Endodermal cell (in vitro differentiated cells): ENCODE results near the gene CES3. TPM values are rescaled to one million over a fixed set of nuclear protein-coding genes. Genes with fewer than 3 reads are reported as not detected.

Experiments
- DNase-seq: peaks from one replicate; pipeline ENCODE4 v3.0.0-alpha.2; 2017
- H3K27ac ChIP-seq: 2 replicates; pipeline ENCODE4 v1.5.1; 2013; ENCODE audit warnings: mild to moderate bottlenecking, low read depth, low read length, moderate library complexity
- H3K27me3 ChIP-seq: 2 replicates; pipeline ENCODE4 v1.6.1; 2013; ENCODE audit warnings: mild to moderate bottlenecking, low read length, moderate library complexity; ENCODE audit not compliant: insufficient read depth, control insufficient read depth, poor library complexity, severe bottlenecking
- H3K36me3 ChIP-seq: 2 replicates; pipeline ENCODE4 v1.7.0; 2013; ENCODE audit warnings: mild to moderate bottlenecking, low read length, moderate library complexity; ENCODE audit not compliant: control insufficient read depth, insufficient read depth
- H3K4me1 ChIP-seq: one replicate; pipeline ENCODE4 v1.7.0; 2013; ENCODE audit warnings: low read length; ENCODE audit not compliant: control insufficient read depth, insufficient read depth
- H3K4me3 ChIP-seq: 2 replicates; pipeline ENCODE4 v1.5.1; 2013; ENCODE audit warnings: mild to moderate bottlenecking, low read length, moderate library complexity
- H3K9ac ChIP-seq: 2 replicates; pipeline ENCODE4 v1.6.1; 2013; ENCODE audit warnings: mild to moderate bottlenecking, low read length, moderate library complexity; ENCODE audit not compliant: poor library complexity, severe bottlenecking; ENCODE audit errors: extremely low read depth
- H3K9me3 ChIP-seq: 2 replicates; pipeline ENCODE4 v1.6.1; 2013; ENCODE audit warnings: mild to moderate bottlenecking, low read length, moderate library complexity; ENCODE audit not compliant: control insufficient read depth
- H3K27ac Mint-ChIP-seq: 2 replicates; pipeline ENCODE4 v1.8.0; 2020; ENCODE audit warnings: mixed read lengths
- H3K27me3 Mint-ChIP-seq: 2 replicates; pipeline ENCODE4 v1.8.0; 2021; ENCODE audit warnings: mild to moderate bottlenecking, mixed read lengths; ENCODE audit not compliant: insufficient read depth
- H3K36me3 Mint-ChIP-seq: 2 replicates; pipeline ENCODE4 v1.8.0; 2020; ENCODE audit warnings: low read depth, mixed read lengths
- H3K4me1 Mint-ChIP-seq: 2 replicates; pipeline ENCODE4 v1.8.0; 2020; ENCODE audit warnings: mixed read lengths
- H3K4me3 Mint-ChIP-seq: 2 replicates; pipeline ENCODE4 v1.8.0; 2020; ENCODE audit warnings: mild to moderate bottlenecking, moderate library complexity, mixed read lengths
- H3K9me3 Mint-ChIP-seq: 2 replicates; pipeline ENCODE4 v1.8.0; 2020; ENCODE audit warnings: mild to moderate bottlenecking, mixed read lengths
- WGBS, 2 experiments: methylation state at CpG; one replicate each; pipeline versions ENCODE4 v1.1.5 to v1.1.7; 2013; ENCODE audit warnings: missing lambda C conversion rate in 2 of 2, mixed read lengths in 1 of 2; ENCODE audit not compliant: insufficient coverage in 1 of 2, insufficient read length in 1 of 2; 5-methylcytosine and 5-hydroxymethylcytosine counted together
- total RNA-seq, 2 donors: library from RNA; stranded (reverse); fragmentation: NEBNext Ultra II Directional in 1 of 2; extraction: Animal tissue kit (Norgen Biotek cat#: 25700) in 1 of 2; gene quantifications; 2 replicates in 1 of 2; 3 replicates in 1 of 2; pipeline ENCODE4 v1.2.1, GENCODE V29; 2021
- TF ChIP-seq, protein P1 (sequence below): fragments of 200-600 bp; sonication (generic); conservative IDR thresholded peaks from 2 replicates; pipeline ENCODE4 v1.5.0; 2021; ENCODE audit warnings: antibody characterized with exemption, mild to moderate bottlenecking

CES3 gene
- total RNA-seq, 2 donors from 2014 or later, result 2.7 to 3.8 TPM

DNA sequence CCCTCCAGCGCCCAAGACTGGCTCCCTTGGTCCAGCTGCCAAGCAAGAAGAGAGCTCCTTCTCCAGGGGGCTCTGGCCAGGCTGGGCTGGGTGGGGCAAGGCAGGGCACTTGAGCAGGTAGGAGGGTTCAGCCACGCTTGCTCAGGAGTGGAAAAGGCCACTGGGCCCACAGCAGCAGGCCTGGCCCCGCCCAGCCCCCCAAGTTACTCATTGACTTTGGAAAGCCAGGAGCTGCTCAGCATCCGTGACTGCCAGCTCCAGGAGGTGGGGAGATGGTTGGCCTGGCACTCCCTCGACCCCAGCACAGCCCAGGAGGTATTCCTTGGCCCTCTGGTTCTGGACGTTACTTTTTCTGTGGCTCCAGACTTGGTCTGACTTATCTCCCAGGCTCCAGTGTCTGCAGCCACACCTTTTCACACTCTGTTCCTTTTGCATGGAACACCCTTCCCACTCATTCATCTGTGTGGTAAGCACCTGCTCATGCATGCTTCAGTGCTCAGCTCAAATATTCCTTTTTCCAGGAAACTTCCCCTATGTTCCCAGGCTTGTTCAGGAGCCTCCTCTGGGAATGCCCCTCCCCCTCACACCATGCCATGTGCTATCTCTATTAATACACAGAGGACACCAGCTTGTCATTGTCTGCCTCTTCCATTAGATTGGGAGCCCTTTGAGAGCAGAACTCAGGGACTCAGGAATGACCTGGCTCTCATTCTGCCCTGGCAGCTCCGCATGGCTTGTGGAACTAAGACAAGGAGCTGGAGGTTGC is 42.1 kb upstream of the CES3 start, which contains the start of gene CDH16:
CDH16 (minus strand) TSS at position 83 of the 766 bp plus-strand sequence. CDS start 820 bp downstream, outside the sequence.
- Histone ChIP-seq H3K27ac (no peak within 1 kb of the TSS), H3K9ac (no peak within 1 kb of the TSS), H3K36me3 (no peaks in the 10 kb centered on the region), H3K4me1 (no peaks in the 10 kb centered on the region), H3K27me3 (peaks cover 40% of the 10 kb centered on the region), H3K9me3 (no peaks in the 10 kb centered on the region), H3K4me3 (no peak within 1 kb of the TSS)
- no peak within 1 kb of the TSS for H3K27ac Mint-ChIP-seq
- TF ChIP-seq, protein P1, sequence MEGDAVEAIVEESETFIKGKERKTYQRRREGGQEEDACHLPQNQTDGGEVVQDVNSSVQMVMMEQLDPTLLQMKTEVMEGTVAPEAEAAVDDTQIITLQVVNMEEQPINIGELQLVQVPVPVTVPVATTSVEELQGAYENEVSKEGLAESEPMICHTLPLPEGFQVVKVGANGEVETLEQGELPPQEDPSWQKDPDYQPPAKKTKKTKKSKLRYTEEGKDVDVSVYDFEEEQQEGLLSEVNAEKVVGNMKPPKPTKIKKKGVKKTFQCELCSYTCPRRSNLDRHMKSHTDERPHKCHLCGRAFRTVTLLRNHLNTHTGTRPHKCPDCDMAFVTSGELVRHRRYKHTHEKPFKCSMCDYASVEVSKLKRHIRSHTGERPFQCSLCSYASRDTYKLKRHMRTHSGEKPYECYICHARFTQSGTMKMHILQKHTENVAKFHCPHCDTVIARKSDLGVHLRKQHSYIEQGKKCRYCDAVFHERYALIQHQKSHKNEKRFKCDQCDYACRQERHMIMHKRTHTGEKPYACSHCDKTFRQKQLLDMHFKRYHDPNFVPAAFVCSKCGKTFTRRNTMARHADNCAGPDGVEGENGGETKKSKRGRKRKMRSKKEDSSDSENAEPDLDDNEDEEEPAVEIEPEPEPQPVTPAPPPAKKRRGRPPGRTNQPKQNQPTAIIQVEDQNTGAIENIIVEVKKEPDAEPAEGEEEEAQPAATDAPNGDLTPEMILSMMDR, result no peak
- 85 to 91% methylated on average over 5 to 7 of the region's 7 CpGs for WGBS, 2 experiments
- H3K36me3 Mint-ChIP-seq, result no peaks in the 10 kb centered on the region
- no peak within 1 kb of the TSS for H3K4me3 Mint-ChIP-seq
- no peaks in the 10 kb centered on the region for H3K9me3 Mint-ChIP-seq
- no peaks in the 10 kb centered on the region for H3K4me1 Mint-ChIP-seq
- H3K27me3 Mint-ChIP-seq, result peaks cover 50% of the 10 kb centered on the region
- no peak for DNase-seq

DNA sequence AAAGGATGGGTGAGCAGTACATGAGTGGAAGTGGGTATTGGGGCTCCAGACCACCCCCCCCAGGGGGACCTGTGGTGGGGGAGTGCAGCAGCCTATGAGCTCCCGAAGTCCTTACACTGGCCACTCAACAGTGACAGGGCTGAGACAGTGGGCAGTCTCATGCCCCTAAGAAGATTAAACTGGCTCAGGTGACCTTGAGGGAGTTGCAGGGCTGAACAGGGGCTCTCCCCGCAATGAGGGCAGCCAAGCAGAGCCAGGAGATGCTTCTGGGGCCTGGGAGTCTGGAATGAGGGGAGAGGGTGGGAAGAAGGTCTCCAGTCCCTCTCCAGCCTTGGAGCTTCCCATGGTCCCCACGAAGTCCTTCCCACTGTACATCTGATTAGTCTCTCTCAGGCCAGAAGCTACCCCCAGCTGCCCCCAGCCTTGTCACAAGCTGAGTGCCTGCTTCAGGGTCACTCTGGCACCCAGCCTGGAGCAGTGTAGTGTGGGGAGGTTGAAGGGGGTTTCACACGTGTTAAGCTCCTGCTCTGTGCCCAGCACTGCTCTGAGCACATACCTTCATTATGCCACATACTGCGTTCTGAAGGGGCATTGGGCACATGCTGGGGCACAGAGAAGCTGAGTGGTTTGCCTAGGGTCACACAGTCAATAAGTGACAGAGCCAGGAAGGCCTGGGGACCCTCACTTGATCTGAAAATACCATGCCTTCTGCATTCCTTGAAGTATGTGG is 41.3 kb upstream of the CES3 start:
- TF ChIP-seq, protein P1, result no peak
- Histone ChIP-seq H3K27me3 (peaks cover 45% of the 10 kb centered on the region), H3K9ac (no peak overlapping the region), H3K4me3 (no peak overlapping the region), H3K27ac (no peak overlapping the region), H3K9me3 (no peaks in the 10 kb centered on the region), H3K36me3 (no peaks in the 10 kb centered on the region), H3K4me1 (no peaks in the 10 kb centered on the region)
- Mint-ChIP-seq H3K36me3 (no peaks in the 10 kb centered on the region), H3K4me1 (no peaks in the 10 kb centered on the region), H3K27ac (no peak overlapping the region), H3K27me3 (peaks cover 58% of the 10 kb centered on the region), H3K9me3 (no peaks in the 10 kb centered on the region), H3K4me3 (no peak overlapping the region)
- no peak for DNase-seq
- WGBS, 2 experiments, result 70 to 82% methylated on average over 2 to 5 of the region's 5 CpGs

DNA sequence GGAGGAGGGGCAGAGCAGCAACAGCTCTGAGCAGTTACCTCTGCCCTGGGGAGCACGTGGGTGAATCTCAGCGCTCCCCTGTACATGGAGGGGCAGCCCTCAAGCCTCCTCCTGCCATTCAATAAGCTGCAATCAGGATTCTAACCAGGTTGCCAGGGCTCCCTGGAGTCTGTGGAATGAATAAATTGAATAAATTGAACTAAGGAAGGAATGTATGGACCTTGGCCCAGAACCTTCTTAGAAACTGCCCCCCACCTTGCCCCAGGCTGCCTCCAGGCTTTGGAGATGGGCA is 40.8 kb upstream of the CES3 start:
- H3K4me3 Mint-ChIP-seq, result no peak overlapping the region
- no peaks in the 10 kb centered on the region for H3K36me3 Mint-ChIP-seq
- no peak overlapping the region for H3K4me3 ChIP-seq
- 65 to 80% methylated on average over 2 of the region's 2 CpGs for WGBS, 2 experiments
- H3K4me1 ChIP-seq, result no peaks in the 10 kb centered on the region
- H3K27me3 Mint-ChIP-seq, result peaks cover 57% of the 10 kb centered on the region
- H3K4me1 Mint-ChIP-seq, result no peaks in the 10 kb centered on the region
- H3K27ac Mint-ChIP-seq, result no peak overlapping the region
- TF ChIP-seq, protein P1, result no peak
- no peak for DNase-seq
- peaks cover 45% of the 10 kb centered on the region for H3K27me3 ChIP-seq
- H3K36me3 ChIP-seq, result no peaks in the 10 kb centered on the region
- no peaks in the 10 kb centered on the region for H3K9me3 Mint-ChIP-seq
- no peaks in the 10 kb centered on the region for H3K9me3 ChIP-seq
- no peak overlapping the region for H3K27ac ChIP-seq
- H3K9ac ChIP-seq, result no peak overlapping the region
